HepG2 (cell line): ENCODE data around the gene HID1. TPM values are rescaled to one million over a fixed set of nuclear protein-coding genes. Genes with fewer than 3 reads are reported as not detected.

Source experiments
- KAT8 ChIP-seq: IDR thresholded peaks from 2 replicates; pipeline ENCODE4 v1.6.1; 2016; ENCODE audit warnings: missing genetic modification reagents, missing compliant biosample characterization
- KIAA2018 ChIP-seq: sonication (generic); formaldehyde crosslinking; IDR thresholded peaks from 2 replicates; pipeline ENCODE4 v1.5.0; 2020; ENCODE audit warnings: mild to moderate bottlenecking, missing genetic modification reagents, borderline replicate concordance
- RBM22 ChIP-seq: fragments of 200-400 bp; formaldehyde crosslinking; optimal IDR thresholded peaks from 2 replicates; pipeline ENCODE3; 2017; ENCODE audit warnings: mild to moderate bottlenecking, low read length, moderate library complexity
- TARDBP ChIP-seq: sonication (generic); formaldehyde crosslinking; IDR thresholded peaks from 2 replicates; pipeline ENCODE4 v1.8.0; 2022; ENCODE audit warnings: mild to moderate bottlenecking, missing genetic modification reagents
- ZBED4 ChIP-seq: sonication (generic); formaldehyde crosslinking; IDR thresholded peaks from 2 replicates; pipeline ENCODE4 v1.4.0; 2020; ENCODE audit warnings: missing genetic modification reagents, borderline replicate concordance
- ZC3H4 ChIP-seq: sonication (generic); formaldehyde crosslinking; IDR thresholded peaks from 2 replicates; pipeline ENCODE4 v1.4.0; 2020; ENCODE audit warnings: missing genetic modification reagents, borderline replicate concordance
- ZNF10 ChIP-seq: sonication (generic); formaldehyde crosslinking; IDR thresholded peaks from 2 replicates; pipeline ENCODE4 v1.4.0; 2020; ENCODE audit warnings: mild to moderate bottlenecking, low read depth, missing genetic modification reagents, borderline replicate concordance
- ZNF333 ChIP-seq: sonication (generic); formaldehyde crosslinking; IDR thresholded peaks from 2 replicates; pipeline ENCODE4 v1.4.0; 2020; ENCODE audit warnings: mild to moderate bottlenecking, missing genetic modification reagents, borderline replicate concordance
- ZNF674 ChIP-seq: sonication (generic); formaldehyde crosslinking; IDR thresholded peaks from 2 replicates; pipeline ENCODE4 v1.5.0; 2020; ENCODE audit warnings: low read depth, mild to moderate bottlenecking, missing genetic modification reagents
- polyA plus RNA-seq, 8 experiments: library from polyadenylated mRNA; depleted of rRNA in 3 of 8; stranded (reverse) in 7 of 8; unstranded in 1 of 8; fragments of >200 nt; fragmentation: Illumina TruSeq in 4 of 8; extraction: Trizol in 4 of 8; gene quantifications; 2 replicates each; pipeline versions ENCODE4 v1.2.1 to v1.2.3, GENCODE V29; 2011 to 2016; ENCODE audit warnings: low read depth in 4 of 8, missing spikeins in 1 of 8, mixed read lengths in 1 of 8; ENCODE audit not compliant: insufficient read depth in 1 of 8
- total RNA-seq, 5 experiments: library from RNA; depleted of rRNA; stranded (reverse); fragments of >200 nt; fragmentation: Illumina TruSeq; extraction: Trizol; gene quantifications; 2 replicates each; pipeline ENCODE4 v1.2.3, GENCODE V29; 2016; ENCODE audit warnings: low read depth in 1 of 5
- TF ChIP-seq, protein P1 (sequence below): IDR thresholded peaks from 2 replicates; pipeline ENCODE4 v1.6.1; 2016; ENCODE audit warnings: low read depth, control low read depth
- TF ChIP-seq, protein P2 (sequence below): sonication (generic); formaldehyde crosslinking; IDR thresholded peaks from 2 replicates; pipeline ENCODE4 v1.4.0; 2020; ENCODE audit warnings: mild to moderate bottlenecking, missing genetic modification reagents
- TF ChIP-seq, protein P3 (sequence below): sonication (generic); formaldehyde crosslinking; IDR thresholded peaks from 2 replicates; pipeline ENCODE4 v1.8.1; 2023; ENCODE audit warnings: missing genetic modification reagents, mild to moderate bottlenecking, borderline replicate concordance

Gene HID1
- total and polyA plus RNA-seq, 2 of the 13 experiments (the other 11 are each of a cell fraction or from before 2014, with no cell fraction given), result 2.1 to 10.6 TPM

GRCh38 chr17:74981979-74982662 is 9.6 kb upstream of the HID1 start (continued):
- TF ChIP-seq ZBED4 (CRISPR knock-in tag) (peak; percentile 95), ZNF333 (CRISPR knock-in tag) (peak; percentile 93; the same call in 1 of the 2 replicates), ZC3H4 (0 out of 2 replicates have a peak, but pooled peaks have one; percentile 35), RBM22 (no peak), TARDBP (CRISPR knock-in tag) (peak; percentile 81; the same call in 1 of the 2 replicates), KAT8 (CRISPR knock-in tag) (peak; percentile 87), KIAA2018 (CRISPR knock-in tag) (0 out of 2 replicates have a peak, but pooled peaks have one; percentile 59), ZNF674 (peak; percentile 93; the same call in 1 of the 2 replicates), ZNF10 (CRISPR knock-in tag) (no peak)
- TF ChIP-seq, protein P1, sequence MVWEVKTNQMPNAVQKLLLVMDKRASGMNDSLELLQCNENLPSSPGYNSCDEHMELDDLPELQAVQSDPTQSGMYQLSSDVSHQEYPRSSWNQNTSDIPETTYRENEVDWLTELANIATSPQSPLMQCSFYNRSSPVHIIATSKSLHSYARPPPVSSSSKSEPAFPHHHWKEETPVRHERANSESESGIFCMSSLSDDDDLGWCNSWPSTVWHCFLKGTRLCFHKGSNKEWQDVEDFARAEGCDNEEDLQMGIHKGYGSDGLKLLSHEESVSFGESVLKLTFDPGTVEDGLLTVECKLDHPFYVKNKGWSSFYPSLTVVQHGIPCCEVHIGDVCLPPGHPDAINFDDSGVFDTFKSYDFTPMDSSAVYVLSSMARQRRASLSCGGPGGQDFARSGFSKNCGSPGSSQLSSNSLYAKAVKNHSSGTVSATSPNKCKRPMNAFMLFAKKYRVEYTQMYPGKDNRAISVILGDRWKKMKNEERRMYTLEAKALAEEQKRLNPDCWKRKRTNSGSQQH (CRISPR knock-in tag), result no peak; the same call in 1 of the 2 replicates
- TF ChIP-seq, protein P2, sequence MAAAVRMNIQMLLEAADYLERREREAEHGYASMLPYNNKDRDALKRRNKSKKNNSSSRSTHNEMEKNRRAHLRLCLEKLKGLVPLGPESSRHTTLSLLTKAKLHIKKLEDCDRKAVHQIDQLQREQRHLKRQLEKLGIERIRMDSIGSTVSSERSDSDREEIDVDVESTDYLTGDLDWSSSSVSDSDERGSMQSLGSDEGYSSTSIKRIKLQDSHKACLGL (CRISPR knock-in tag), result peak; percentile 89
- TF ChIP-seq, protein P3, sequence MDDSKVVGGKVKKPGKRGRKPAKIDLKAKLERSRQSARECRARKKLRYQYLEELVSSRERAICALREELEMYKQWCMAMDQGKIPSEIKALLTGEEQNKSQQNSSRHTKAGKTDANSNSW (CRISPR knock-in tag), result no peak
